IMR-90 (cell line): ENCODE data around the gene PIK3R4. TPM values are rescaled to one million over a fixed set of nuclear protein-coding genes. Genes with fewer than 3 reads are reported as not detected.

Source experiments
- ATAC-seq: fragments of 200-7000 bp; cut with Tn5 transposase; 2 replicates; pipeline ENCODE4 v1.9.1; 2020; ENCODE audit warnings: low read depth, mild to moderate bottlenecking, moderate library complexity
- BruUV-seq: library from RNA; stranded (reverse); fragments of 400-500 nt; replicated peaks from 2 replicates; lab custom pipeline; 2021; lab: Mats Ljungman, UMichigan
- CTCF ChIA-PET: fragments of 300-600 bp; formaldehyde crosslinking; extraction: SDS; loops from one replicate; lab custom pipeline; 2021; ENCODE audit warnings: antibody characterized with exemption; lab: Yijun Ruan, JAX
- POLR2A ChIA-PET: fragments of 300-600 bp; sonication (Branson Sonifier 250); formaldehyde crosslinking; loops from one replicate; lab custom pipeline; 2022; ENCODE audit warnings: antibody characterized with exemption; ENCODE audit not compliant: unreplicated experiment; lab: Charles Lee
- DNase-seq: peaks from one replicate; pipeline ENCODE4 v3.0.0; 2013
- H2AFZ ChIP-seq: replicated peaks from 2 replicates; pipeline ENCODE3; 2013; ENCODE audit warnings: low read length, mild to moderate bottlenecking; ENCODE audit not compliant: poor library complexity
- H2AK5ac ChIP-seq: 2 replicates; pipeline ENCODE4 v1.6.1; 2013; ENCODE audit warnings: low read depth, low read length, inconsistent platforms
- H2AK9ac ChIP-seq: replicated peaks from 2 replicates; pipeline ENCODE3; 2013; ENCODE audit warnings: mild to moderate bottlenecking, low read depth, low read length, moderate library complexity; ENCODE audit not compliant: poor library complexity
- H2BK120ac ChIP-seq: 2 replicates; pipeline ENCODE4 v1.6.1; 2013; ENCODE audit warnings: low read depth, low read length, inconsistent platforms
- H2BK15ac ChIP-seq: 3 replicates; pipeline ENCODE4 v1.6.1; 2013; ENCODE audit warnings: low read depth, low read length, inconsistent platforms
- H2BK20ac ChIP-seq: 2 replicates; pipeline ENCODE4 v1.6.1; 2013; ENCODE audit warnings: low read depth, mild to moderate bottlenecking, inconsistent platforms, low read length, moderate library complexity
- H2BK5ac ChIP-seq: 2 replicates; pipeline ENCODE4 v1.6.1; 2013; ENCODE audit warnings: mild to moderate bottlenecking, low read depth, low read length, inconsistent platforms; ENCODE audit not compliant: poor library complexity, severe bottlenecking
- H3K14ac ChIP-seq: replicated peaks from 2 replicates; pipeline ENCODE4 v1.6.1; 2013; ENCODE audit warnings: low read depth, low read length, inconsistent platforms
- H3K18ac ChIP-seq: 2 replicates; pipeline ENCODE4 v1.6.1; 2013; ENCODE audit warnings: low read depth, low read length, control low read depth
- H3K23ac ChIP-seq: 2 replicates; pipeline ENCODE4 v1.6.1; 2013; ENCODE audit warnings: low read depth, low read length, inconsistent platforms
- H3K27ac ChIP-seq: 2 replicates; pipeline ENCODE4 v1.5.1; 2013; ENCODE audit warnings: mild to moderate bottlenecking, control low read depth, low read length; ENCODE audit not compliant: insufficient read depth
- H3K27me3 ChIP-seq: 2 replicates; pipeline ENCODE4 v1.6.1; 2013; ENCODE audit warnings: low read length; ENCODE audit not compliant: control insufficient read depth, insufficient read depth
- H3K36me3 ChIP-seq: 2 replicates; pipeline ENCODE4 v1.6.1; 2013; ENCODE audit warnings: low read length, mixed read lengths; ENCODE audit not compliant: control insufficient read depth, insufficient read depth
- H3K4ac ChIP-seq: 2 replicates; pipeline ENCODE4 v1.6.1; 2013; ENCODE audit warnings: low read depth, low read length, inconsistent platforms
- H3K4me1 ChIP-seq: 2 replicates; pipeline ENCODE4 v1.6.1; 2013; ENCODE audit warnings: low read length, mixed read lengths; ENCODE audit not compliant: control insufficient read depth, insufficient read depth
- H3K4me2 ChIP-seq: 2 replicates; pipeline ENCODE4 v1.6.1; 2013; ENCODE audit warnings: low read depth, mild to moderate bottlenecking, control low read depth, low read length, moderate library complexity
- H3K4me3 ChIP-seq: 2 replicates; pipeline ENCODE4 v1.5.1; 2013; ENCODE audit warnings: low read depth, mild to moderate bottlenecking, control low read depth, low read length, moderate library complexity; ENCODE audit not compliant: insufficient read depth
- H3K56ac ChIP-seq: 2 replicates; pipeline ENCODE4 v1.6.1; 2013; ENCODE audit warnings: low read length, inconsistent platforms; ENCODE audit not compliant: insufficient read depth; ENCODE audit errors: extremely low read depth
- H3K79me1 ChIP-seq, 2 experiments: 2 replicates each; pipeline ENCODE4 v1.6.1; 2013; ENCODE audit warnings: low read length in 2 of 2, inconsistent platforms in 1 of 2, low read depth in 1 of 2
- H3K9ac ChIP-seq: 2 replicates; pipeline ENCODE4 v1.6.1; 2013; ENCODE audit warnings: low read depth, low read length, control low read depth
- H3K9me1 ChIP-seq: 2 replicates; pipeline ENCODE4 v1.6.1; 2013; ENCODE audit warnings: low read length, inconsistent platforms; ENCODE audit not compliant: insufficient read depth
- H3K9me3 ChIP-seq: 2 replicates; pipeline ENCODE4 v1.6.1; 2013; ENCODE audit warnings: low read length; ENCODE audit not compliant: control insufficient read depth, insufficient read depth
- H4K20me1 ChIP-seq: 2 replicates; pipeline ENCODE4 v1.6.1; 2013; ENCODE audit warnings: low read length, inconsistent platforms; ENCODE audit not compliant: insufficient read depth
- H4K5ac ChIP-seq: 2 replicates; pipeline ENCODE4 v1.6.1; 2013; ENCODE audit warnings: mild to moderate bottlenecking, low read depth, low read length, control low read depth
- H4K8ac ChIP-seq, 2 experiments: 2 replicates each; pipeline ENCODE4 v1.6.1; 2013; ENCODE audit warnings: low read depth in 2 of 2, low read length in 2 of 2, control low read depth in 1 of 2, inconsistent platforms in 1 of 2
- H4K91ac ChIP-seq: 2 replicates; pipeline ENCODE4 v1.6.1; 2013; ENCODE audit warnings: low read depth, low read length, inconsistent platforms; ENCODE audit not compliant: insufficient read depth
- CTCF ChIP-seq: conservative IDR thresholded peaks from 2 replicates; pipeline ENCODE4 v1.5.1; 2012; ENCODE audit warnings: mild to moderate bottlenecking, low read depth, low read length, improper control_type of control experiment
- dilution Hi-C: fragments of 300-500 bp; cut with HindIII; formaldehyde crosslinking; loops from one replicate; pipeline ENCODE4 v1.14.3; 2018; ENCODE audit warnings: low sequenced_read_pairs; ENCODE audit not compliant: unreplicated experiment
- in situ Hi-C: fragments of 300-500 bp; cut with MboI; formaldehyde crosslinking; loops from 3 replicates; pipeline ENCODE4 v1.14.3; 2019; ENCODE audit warnings: low sequenced_read_pairs, inconsistent platforms, mixed read lengths
- intact Hi-C: fragments of 100-400 bp; cut with micrococcal nuclease; formaldehyde crosslinking; loops from 2 replicates; pipeline ENCODE4 v1.10.0; 2022
- polyA plus RNA-seq, 3 experiments: library from polyadenylated mRNA; depleted of rRNA; stranded (reverse); fragments of >200 nt; gene quantifications; 2 replicates each; pipeline ENCODE4 v1.2.3, GENCODE V29; 2012; ENCODE audit warnings: low replicate concordance in 1 of 3
- total RNA-seq: library from RNA; depleted of rRNA; stranded (reverse); fragments of >200 nt; gene quantifications from 2 replicates; pipeline ENCODE4 v1.2.3, GENCODE V29; 2012

PIK3R4 gene
- total and polyA plus RNA-seq, 2 of the 4 experiments (the other 2 are of a cell fraction) = 19.7 to 27.2 TPM

DNA sequence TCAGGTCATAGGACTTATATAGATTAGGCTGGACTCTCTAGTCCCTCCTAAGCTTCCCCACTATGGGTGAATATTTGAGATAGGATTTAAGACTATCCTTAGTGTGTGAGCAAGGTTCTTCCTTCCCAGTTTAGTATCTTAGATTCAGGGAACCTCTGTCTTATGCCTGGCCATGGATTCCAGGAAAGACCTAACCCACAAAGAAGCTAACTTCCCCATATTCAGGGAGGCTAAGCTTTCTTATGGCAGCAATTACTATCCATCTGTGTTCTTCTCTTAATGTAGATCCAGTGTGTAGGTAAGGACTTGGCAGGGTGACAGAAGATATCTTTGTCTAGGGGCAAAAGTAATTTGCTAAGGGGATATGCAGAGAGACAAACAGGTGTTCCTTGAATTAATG lies 25.5 kb upstream of the PIK3R4 start:
- ATAC-seq = no peak
- no peak overlapping the region for H2BK20ac ChIP-seq
- no peak overlapping the region for H3K4me3 ChIP-seq
- no peak overlapping the region for H2BK15ac ChIP-seq
- intact Hi-C loops = no loop called here
- no peaks in the 10 kb centered on the region for H3K9me1 ChIP-seq
- H3K4ac ChIP-seq = no peak overlapping the region
- no peak overlapping the region for H2AFZ ChIP-seq
- no peaks in the 10 kb centered on the region for H3K27me3 ChIP-seq
- ChIA-PET POLR2A (no interaction called here), CTCF (interaction anchor here (1.0 kb wide), 1 partner anchor 12 kb away, joined by 4 read pairs; no protein-coding TSS in a partner anchor)
- H3K79me1 ChIP-seq = no peaks in the 10 kb centered on the region
- H4K5ac ChIP-seq = no peak overlapping the region
- no peak overlapping the region for H3K23ac ChIP-seq
- no peak overlapping the region for H4K91ac ChIP-seq
- no peak overlapping the region for H2AK9ac ChIP-seq
- H2BK120ac ChIP-seq = no peak overlapping the region
- H3K56ac ChIP-seq = no peak overlapping the region
- no peaks in the 10 kb centered on the region for H3K9me3 ChIP-seq
- no peak overlapping the region for H2BK5ac ChIP-seq
- H3K4me1 ChIP-seq = no peaks in the 10 kb centered on the region
- TF ChIP-seq CTCF = no peak
- H3K18ac ChIP-seq = no peak overlapping the region
- H3K27ac ChIP-seq = no peak overlapping the region
- H2AK5ac ChIP-seq = no peak overlapping the region
- no peak overlapping the region for H4K8ac ChIP-seq
- H3K4me2 ChIP-seq = no peak overlapping the region
- H3K36me3 ChIP-seq = no peaks in the 10 kb centered on the region
- dilution Hi-C loops = no loop called here
- no peak overlapping the region for H3K14ac ChIP-seq
- no peaks in the 10 kb centered on the region for H4K20me1 ChIP-seq
- no peak overlapping the region for H3K9ac ChIP-seq
- no TSS peak for BruUV-seq
- in situ Hi-C loops = no loop called here
- DNase-seq = no peak
